HG02973 (cell line): ENCODE results near the gene WDR76.
"Not testable (repeated sequence)": the region's sequence is repeated elsewhere in the genome, so short reads cannot be mapped to it uniquely, and the experiment has no call there.

ENCODE experiments used
- ATAC-seq: cut with Tn5 transposase; IDR thresholded peaks from one replicate; pipeline ENCODE4 v1.9.1; 2021; ENCODE audit warnings: moderate library complexity; ENCODE audit not compliant: unreplicated experiment

The WDR76 gene

GRCh38 chr15:43826508-43827341 is at the start of gene WDR76:
Gene WDR76 (plus strand): TSS chr15:43827002. CDS start chr15:43827033, 31 bp downstream.
- peak; percentile 60 for ATAC-seq

- peak; percentile 35 for ATAC-seq
Measured at GRCh38 chr15:43777267-43777914, 49.4 kb upstream of the WDR76 start.

- ATAC-seq: no peak
Measured at GRCh38 chr15:43779016-43779415, 47.8 kb upstream of the WDR76 start.

GRCh38 chr15:43789409-43789808 is 37.4 kb upstream of the WDR76 start:
- no peak for ATAC-seq

- peak; percentile 85 for ATAC-seq
Measured at GRCh38 chr15:43791993-43792760, 34.6 kb upstream of the WDR76 start, which contains the start of gene SERF2. Gene SERF2 (plus strand): TSS chr15:43792320. CDS start chr15:43792377, 57 bp downstream.

GRCh38 chr15:43792761-43793476 is 33.9 kb upstream of the WDR76 start:
- no peak for ATAC-seq

- no peak for ATAC-seq
Measured at GRCh38 chr15:43793647-43794046, 33.2 kb upstream of the WDR76 start.

GRCh38 chr15:43794269-43795037 is 32.3 kb upstream of the WDR76 start:
- no peak for ATAC-seq

GRCh38 chr15:43795197-43795596 is 31.6 kb upstream of the WDR76 start:
- no peak for ATAC-seq

GRCh38 chr15:43795997-43796396 is 30.8 kb upstream of the WDR76 start:
- no peak for ATAC-seq

- no peak for ATAC-seq
Measured at GRCh38 chr15:43796566-43796965, 30.2 kb upstream of the WDR76 start.

- ATAC-seq: no peak
Measured at GRCh38 chr15:43799209-43799944, 27.4 kb upstream of the WDR76 start.

- no peak for ATAC-seq
Measured at GRCh38 chr15:43799945-43800285, 26.9 kb upstream of the WDR76 start, which contains the start of gene SERINC4. Gene SERINC4 (minus strand): TSS chr15:43800220. CDS start chr15:43799986, 234 bp downstream.

- peak; percentile 80 for ATAC-seq
Measured at GRCh38 chr15:43800286-43801141, 26.3 kb upstream of the WDR76 start, which contains the start of gene HYPK. Gene HYPK (plus strand): TSS chr15:43800599. CDS start chr15:43800623, 24 bp downstream.

- not testable (repeated sequence) for ATAC-seq
Measured at GRCh38 chr15:43802676-43803075, 24.1 kb upstream of the WDR76 start.

- ATAC-seq: no peak
Measured at GRCh38 chr15:43808435-43808950, 18.3 kb upstream of the WDR76 start.

- peak; percentile 55 for ATAC-seq
Measured at GRCh38 chr15:43808960-43809678, 17.7 kb upstream of the WDR76 start.
